ENCODE data around the gene DMBT1.

DNA sequence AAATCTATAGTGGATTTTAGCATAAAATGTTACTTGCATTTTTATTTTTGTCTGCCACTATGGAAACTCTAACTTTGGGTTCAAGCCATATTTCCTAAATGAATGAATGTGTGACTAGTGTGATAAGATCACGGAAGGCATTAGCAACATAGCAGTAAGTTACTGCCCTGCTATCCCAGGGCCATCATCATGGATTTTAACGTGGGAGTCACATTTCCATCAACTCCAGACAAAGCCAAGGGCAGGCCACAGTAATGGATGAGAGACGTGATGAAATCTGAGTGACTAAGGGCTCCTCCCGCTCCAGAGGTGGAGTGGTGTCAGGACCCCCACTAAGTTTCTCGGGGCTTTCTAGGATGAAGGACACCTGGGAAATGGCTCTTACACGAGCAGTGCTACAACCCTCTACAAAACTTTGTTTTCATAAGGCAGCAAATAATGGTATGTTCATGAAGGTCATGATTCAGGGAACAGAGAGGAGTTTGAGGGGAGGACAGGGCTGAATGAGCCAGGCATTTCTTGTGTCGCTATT is 104.8 kb downstream of the DMBT1 start:
- TF ChIP-seq, protein P1, sequence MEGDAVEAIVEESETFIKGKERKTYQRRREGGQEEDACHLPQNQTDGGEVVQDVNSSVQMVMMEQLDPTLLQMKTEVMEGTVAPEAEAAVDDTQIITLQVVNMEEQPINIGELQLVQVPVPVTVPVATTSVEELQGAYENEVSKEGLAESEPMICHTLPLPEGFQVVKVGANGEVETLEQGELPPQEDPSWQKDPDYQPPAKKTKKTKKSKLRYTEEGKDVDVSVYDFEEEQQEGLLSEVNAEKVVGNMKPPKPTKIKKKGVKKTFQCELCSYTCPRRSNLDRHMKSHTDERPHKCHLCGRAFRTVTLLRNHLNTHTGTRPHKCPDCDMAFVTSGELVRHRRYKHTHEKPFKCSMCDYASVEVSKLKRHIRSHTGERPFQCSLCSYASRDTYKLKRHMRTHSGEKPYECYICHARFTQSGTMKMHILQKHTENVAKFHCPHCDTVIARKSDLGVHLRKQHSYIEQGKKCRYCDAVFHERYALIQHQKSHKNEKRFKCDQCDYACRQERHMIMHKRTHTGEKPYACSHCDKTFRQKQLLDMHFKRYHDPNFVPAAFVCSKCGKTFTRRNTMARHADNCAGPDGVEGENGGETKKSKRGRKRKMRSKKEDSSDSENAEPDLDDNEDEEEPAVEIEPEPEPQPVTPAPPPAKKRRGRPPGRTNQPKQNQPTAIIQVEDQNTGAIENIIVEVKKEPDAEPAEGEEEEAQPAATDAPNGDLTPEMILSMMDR (conservative IDR thresholded peaks at IDR 0.05; ENCODE audit: low read depth, low read length): no peak
- no peak for TF ChIP-seq EZH2 (IDR thresholded peaks at IDR 0.05; ENCODE audit: low read length, unreplicated experiment)

All from PC-3 (cell line).